Measurements from ENCODE around the gene LARGE1.
A peak's percentile ranks its signal among the peaks of the same experiment; 100 is the strongest.

Gene LARGE1

GRCh38 chr22:33492210-33492651 lies 428.0 kb downstream of the LARGE1 start:
- Mint-ChIP-seq H3K36me3 (no peaks in the 10 kb centered on the region), H3K4me1 (no peaks in the 10 kb centered on the region), H3K4me3 (no peak overlapping the region), H3K9me3 (peaks cover 9% of the 10 kb centered on the region), H3K27ac (no peak overlapping the region)
- ATAC-seq = no peak
- DNase-seq (ENCODE audit: low spot score in 2 of 2) = no peak

GRCh38 chr22:33487041-33487716 lies 433.1 kb downstream of the LARGE1 start:
- no peaks in the 10 kb centered on the region for H3K36me3 Mint-ChIP-seq
- no peak overlapping the region for H3K4me3 Mint-ChIP-seq
- H3K9me3 Mint-ChIP-seq = peaks cover 11% of the 10 kb centered on the region
- no peak for DNase-seq (ENCODE audit: low spot score in 2 of 2)
- H3K27ac Mint-ChIP-seq = no peak overlapping the region
- no peak for ATAC-seq
- H3K4me1 Mint-ChIP-seq = no peaks in the 10 kb centered on the region

- peaks cover 5% of the 10 kb centered on the region for H3K9me3 Mint-ChIP-seq
- no peak for DNase-seq (ENCODE audit: low spot score in 2 of 2)
- H3K27ac Mint-ChIP-seq = no peak overlapping the region
- no peak for ATAC-seq
- no peaks in the 10 kb centered on the region for H3K4me1 Mint-ChIP-seq
- no peaks in the 10 kb centered on the region for H3K36me3 Mint-ChIP-seq
- H3K4me3 Mint-ChIP-seq = no peak overlapping the region
These were observed 438.7 kb downstream of the LARGE1 start for GRCh38 chr22:33481550-33481949.

GRCh38 chr22:33477120-33478111 lies 442.9 kb downstream of the LARGE1 start:
- DNase-seq (ENCODE audit: low spot score in 2 of 2) (no peak), ATAC-seq (no peak)
- H3K4me3 Mint-ChIP-seq = no peak overlapping the region
- H3K4me1 Mint-ChIP-seq = no peaks in the 10 kb centered on the region
- no peak overlapping the region for H3K27ac Mint-ChIP-seq
- H3K36me3 Mint-ChIP-seq = no peaks in the 10 kb centered on the region
- H3K9me3 Mint-ChIP-seq = no peaks in the 10 kb centered on the region

- ATAC-seq = no peak
- H3K9me3 Mint-ChIP-seq = no peaks in the 10 kb centered on the region
- DNase-seq (ENCODE audit: low spot score in 2 of 2) = no peak
- no peak overlapping the region for H3K27ac Mint-ChIP-seq
- no peak overlapping the region for H3K4me3 Mint-ChIP-seq
- no peaks in the 10 kb centered on the region for H3K4me1 Mint-ChIP-seq
- H3K36me3 Mint-ChIP-seq = no peaks in the 10 kb centered on the region
These were observed 443.6 kb downstream of the LARGE1 start for GRCh38 chr22:33476716-33477115.

- no peaks in the 10 kb centered on the region for H3K4me1 Mint-ChIP-seq
- H3K9me3 Mint-ChIP-seq = peaks cover 2% of the 10 kb centered on the region
- no peaks in the 10 kb centered on the region for H3K36me3 Mint-ChIP-seq
- no peak for ATAC-seq
- H3K27ac Mint-ChIP-seq = no peak overlapping the region
- H3K4me3 Mint-ChIP-seq = no peak overlapping the region
- no peak for DNase-seq (ENCODE audit: low spot score in 2 of 2)
These were observed 444.1 kb downstream of the LARGE1 start for GRCh38 chr22:33476206-33476605.

- no peaks in the 10 kb centered on the region for H3K36me3 Mint-ChIP-seq
- H3K4me3 Mint-ChIP-seq = no peak overlapping the region
- peaks cover 5% of the 10 kb centered on the region for H3K9me3 Mint-ChIP-seq
- H3K27ac Mint-ChIP-seq = no peak overlapping the region
- ATAC-seq (no peak), DNase-seq (ENCODE audit: low spot score in 2 of 2) (no peak)
- H3K4me1 Mint-ChIP-seq = no peaks in the 10 kb centered on the region
These were observed 445.7 kb downstream of the LARGE1 start for GRCh38 chr22:33474587-33474986.

- ATAC-seq (peak; percentile 44), DNase-seq (ENCODE audit: low spot score in 2 of 2) (no peak)
- H3K27ac Mint-ChIP-seq = no peak overlapping the region
- no peaks in the 10 kb centered on the region for H3K4me1 Mint-ChIP-seq
- peaks cover 8% of the 10 kb centered on the region for H3K9me3 Mint-ChIP-seq
- no peak overlapping the region for H3K4me3 Mint-ChIP-seq
- H3K36me3 Mint-ChIP-seq = no peaks in the 10 kb centered on the region
These were observed 447.6 kb downstream of the LARGE1 start for GRCh38 chr22:33472462-33473344.

- Mint-ChIP-seq H3K9me3 (peaks cover 11% of the 10 kb centered on the region), H3K36me3 (no peaks in the 10 kb centered on the region), H3K4me3 (no peak overlapping the region), H3K27ac (no peak overlapping the region), H3K4me1 (no peaks in the 10 kb centered on the region)
- no peak for DNase-seq (ENCODE audit: low spot score in 2 of 2)
- ATAC-seq = no peak
These were observed 449.8 kb downstream of the LARGE1 start for GRCh38 chr22:33470456-33470855.

- no peak overlapping the region for H3K27ac Mint-ChIP-seq
- H3K36me3 Mint-ChIP-seq = no peaks in the 10 kb centered on the region
- no peaks in the 10 kb centered on the region for H3K4me1 Mint-ChIP-seq
- peaks cover 11% of the 10 kb centered on the region for H3K9me3 Mint-ChIP-seq
- ATAC-seq (no peak), DNase-seq (ENCODE audit: low spot score in 2 of 2) (no peak)
- no peak overlapping the region for H3K4me3 Mint-ChIP-seq
These were observed 452.6 kb downstream of the LARGE1 start for GRCh38 chr22:33467620-33468095.

- ATAC-seq = no peak
- DNase-seq (ENCODE audit: low spot score in 2 of 2) = no peak
- peaks cover 11% of the 10 kb centered on the region for H3K9me3 Mint-ChIP-seq
- no peak overlapping the region for H3K4me3 Mint-ChIP-seq
- no peak overlapping the region for H3K27ac Mint-ChIP-seq
- H3K36me3 Mint-ChIP-seq = no peaks in the 10 kb centered on the region
- H3K4me1 Mint-ChIP-seq = no peaks in the 10 kb centered on the region
These were observed 453.2 kb downstream of the LARGE1 start for GRCh38 chr22:33467080-33467479.

- ATAC-seq = no peak
- peaks cover 7% of the 10 kb centered on the region for H3K9me3 Mint-ChIP-seq
- no peak for DNase-seq (ENCODE audit: low spot score in 2 of 2)
- H3K36me3 Mint-ChIP-seq = no peaks in the 10 kb centered on the region
- H3K27ac Mint-ChIP-seq = no peak overlapping the region
- H3K4me1 Mint-ChIP-seq = no peaks in the 10 kb centered on the region
- no peak overlapping the region for H3K4me3 Mint-ChIP-seq
These were observed 454.7 kb downstream of the LARGE1 start for GRCh38 chr22:33465554-33465953.

- Mint-ChIP-seq H3K4me1 (no peaks in the 10 kb centered on the region), H3K27ac (no peak overlapping the region), H3K4me3 (no peak overlapping the region), H3K9me3 (peaks cover 9% of the 10 kb centered on the region), H3K36me3 (no peaks in the 10 kb centered on the region)
- ATAC-seq = no peak
- no peak for DNase-seq (ENCODE audit: low spot score in 2 of 2)
These were observed 455.6 kb downstream of the LARGE1 start for GRCh38 chr22:33464698-33465097.

GRCh38 chr22:33461698-33462434 lies 458.4 kb downstream of the LARGE1 start:
- no peak for ATAC-seq
- H3K27ac Mint-ChIP-seq = no peak overlapping the region
- peaks cover 7% of the 10 kb centered on the region for H3K9me3 Mint-ChIP-seq
- no peak for DNase-seq (ENCODE audit: low spot score in 2 of 2)
- no peaks in the 10 kb centered on the region for H3K36me3 Mint-ChIP-seq
- H3K4me3 Mint-ChIP-seq = no peak overlapping the region
- no peaks in the 10 kb centered on the region for H3K4me1 Mint-ChIP-seq
